ENCODE data around the gene SEZ6L. TPM values are rescaled to one million over a fixed set of nuclear protein-coding genes. Genes with fewer than 3 reads are reported as not detected.

SEZ6L gene
- total RNA-seq, 4 donors from 2014 or later, result 0.27 to 0.57 TPM; not detected in 2

GRCh38 chr22:26265281-26265680 is 96.0 kb downstream of the SEZ6L start:
- TF ChIP-seq CTCF (IDR thresholded peaks at IDR 0.05) (no peak), POLR2A (IDR thresholded peaks at IDR 0.05) (no peak)
- H3K4me3 ChIP-seq, result no peak overlapping the region
- no peak overlapping the region for H3K27ac ChIP-seq
- H3K36me3 ChIP-seq, result no peaks in the 10 kb centered on the region
- no peaks in the 10 kb centered on the region for H3K4me1 ChIP-seq
- no peak for DNase-seq
- no peaks in the 10 kb centered on the region for H3K9me3 ChIP-seq
- no peaks in the 10 kb centered on the region for H3K27me3 ChIP-seq

GRCh38 chr22:26265909-26266308 is 96.6 kb downstream of the SEZ6L start:
- H3K36me3 ChIP-seq, result no peaks in the 10 kb centered on the region
- H3K4me1 ChIP-seq, result no peaks in the 10 kb centered on the region
- TF ChIP-seq CTCF (IDR thresholded peaks at IDR 0.05) (no peak), POLR2A (IDR thresholded peaks at IDR 0.05) (no peak)
- no peaks in the 10 kb centered on the region for H3K9me3 ChIP-seq
- H3K4me3 ChIP-seq, result no peak overlapping the region
- no peak overlapping the region for H3K27ac ChIP-seq
- no peaks in the 10 kb centered on the region for H3K27me3 ChIP-seq
- DNase-seq, result no peak

- no peaks in the 10 kb centered on the region for H3K27me3 ChIP-seq
- no peak overlapping the region for H3K27ac ChIP-seq
- no peaks in the 10 kb centered on the region for H3K9me3 ChIP-seq
- no peak for TF ChIP-seq CTCF (IDR thresholded peaks at IDR 0.05)
- no peak for TF ChIP-seq POLR2A (IDR thresholded peaks at IDR 0.05)
- no peaks in the 10 kb centered on the region for H3K4me1 ChIP-seq
- no peaks in the 10 kb centered on the region for H3K36me3 ChIP-seq
- no peak for DNase-seq
- no peak overlapping the region for H3K4me3 ChIP-seq
Measured at GRCh38 chr22:26267856-26268255, 98.6 kb downstream of the SEZ6L start.

- Histone ChIP-seq H3K4me3 (no peak overlapping the region), H3K9me3 (no peaks in the 10 kb centered on the region), H3K27me3 (no peaks in the 10 kb centered on the region), H3K4me1 (no peaks in the 10 kb centered on the region), H3K27ac (no peak overlapping the region), H3K36me3 (no peaks in the 10 kb centered on the region)
- no peak for DNase-seq
- TF ChIP-seq CTCF (IDR thresholded peaks at IDR 0.05) (no peak), POLR2A (IDR thresholded peaks at IDR 0.05) (no peak)
Measured at GRCh38 chr22:26269572-26269971, 100.3 kb downstream of the SEZ6L start.

GRCh38 chr22:26271427-26271826 is 102.2 kb downstream of the SEZ6L start:
- no peak overlapping the region for H3K4me3 ChIP-seq
- H3K36me3 ChIP-seq, result no peaks in the 10 kb centered on the region
- no peak for TF ChIP-seq CTCF (IDR thresholded peaks at IDR 0.05)
- no peak for TF ChIP-seq POLR2A (IDR thresholded peaks at IDR 0.05)
- no peaks in the 10 kb centered on the region for H3K4me1 ChIP-seq
- no peaks in the 10 kb centered on the region for H3K9me3 ChIP-seq
- no peak overlapping the region for H3K27ac ChIP-seq
- no peak for DNase-seq
- H3K27me3 ChIP-seq, result no peaks in the 10 kb centered on the region

GRCh38 chr22:26273011-26273675 is 103.9 kb downstream of the SEZ6L start:
- TF ChIP-seq CTCF (IDR thresholded peaks at IDR 0.05) (no peak), POLR2A (IDR thresholded peaks at IDR 0.05) (no peak)
- DNase-seq, result no peak
- H3K27me3 ChIP-seq, result no peaks in the 10 kb centered on the region

More at GRCh38 chr22:26273011-26273675, 103.9 kb downstream of the SEZ6L start:
- Histone ChIP-seq H3K27ac (no peak overlapping the region), H3K4me3 (no peak overlapping the region), H3K4me1 (no peaks in the 10 kb centered on the region), H3K9me3 (no peaks in the 10 kb centered on the region), H3K36me3 (no peaks in the 10 kb centered on the region)
